GM21786 (cell line): Measurements from ENCODE around the gene CNTNAP2.
"Not testable (repeated sequence)": the region's sequence is repeated elsewhere in the genome, so short reads cannot be mapped to it uniquely, and the experiment has no call there.

Experiments
- ATAC-seq: cut with Tn5 transposase; IDR thresholded peaks from one replicate; pipeline ENCODE4 v1.9.1; 2021; ENCODE audit not compliant: unreplicated experiment

CNTNAP2 gene

DNA sequence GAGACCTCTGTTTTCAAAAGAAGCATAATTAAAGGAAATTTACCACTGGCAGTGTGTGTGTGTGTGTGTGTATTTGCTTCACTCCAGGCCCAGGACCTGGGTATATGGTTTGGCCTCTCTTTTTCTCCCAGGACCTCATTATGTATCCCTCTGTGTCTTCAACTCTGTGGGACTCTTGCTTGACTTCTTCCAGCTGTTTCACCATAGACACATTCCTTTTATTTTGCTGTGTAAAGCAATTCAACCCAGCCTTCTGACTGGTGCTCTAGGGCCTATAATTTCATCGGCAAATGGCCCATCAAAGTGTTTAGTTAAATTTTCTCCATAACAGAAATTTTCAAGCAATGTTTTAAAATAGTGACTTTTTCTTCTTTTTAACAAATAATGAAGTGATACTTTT is 954.3 kb downstream of the CNTNAP2 start:
- ATAC-seq: no peak

DNA sequence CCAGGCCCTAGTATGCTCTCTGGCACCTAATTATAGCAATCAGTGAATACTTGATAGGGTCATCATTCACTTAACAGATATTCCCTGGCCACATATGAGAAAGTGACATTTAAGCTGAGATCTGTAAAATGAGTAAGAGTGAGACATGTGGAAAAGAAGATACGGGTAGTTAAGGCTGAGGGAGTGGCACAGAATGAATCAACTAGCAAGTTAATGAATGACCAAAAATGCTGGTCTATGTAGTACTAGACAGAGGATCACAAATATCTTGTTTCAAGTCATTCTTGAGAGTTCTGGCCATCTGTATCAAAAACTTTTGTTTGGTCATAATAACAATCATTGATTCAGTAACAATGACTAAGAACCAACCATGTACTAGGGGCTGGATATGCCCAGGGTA is 954.9 kb downstream of the CNTNAP2 start:
- no peak for ATAC-seq

DNA sequence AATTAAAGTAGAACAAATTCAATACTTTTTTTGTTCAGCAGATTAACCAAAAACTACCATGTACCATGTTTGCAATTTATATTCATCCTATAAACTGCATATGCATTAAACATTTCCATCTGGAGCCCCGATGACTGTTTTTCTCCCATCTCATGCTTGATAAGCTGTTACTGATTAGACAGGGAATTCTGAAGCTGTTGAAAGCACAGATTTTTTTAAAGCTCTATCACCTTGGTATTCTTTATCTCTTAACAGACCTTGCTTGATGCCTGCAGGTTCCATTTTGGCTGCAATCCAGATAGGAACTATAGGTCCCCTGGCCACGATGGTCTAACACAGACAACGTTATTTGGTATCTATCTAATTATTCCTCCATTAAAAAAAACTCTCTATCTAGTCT is 961.7 kb downstream of the CNTNAP2 start:
- no peak for ATAC-seq

DNA sequence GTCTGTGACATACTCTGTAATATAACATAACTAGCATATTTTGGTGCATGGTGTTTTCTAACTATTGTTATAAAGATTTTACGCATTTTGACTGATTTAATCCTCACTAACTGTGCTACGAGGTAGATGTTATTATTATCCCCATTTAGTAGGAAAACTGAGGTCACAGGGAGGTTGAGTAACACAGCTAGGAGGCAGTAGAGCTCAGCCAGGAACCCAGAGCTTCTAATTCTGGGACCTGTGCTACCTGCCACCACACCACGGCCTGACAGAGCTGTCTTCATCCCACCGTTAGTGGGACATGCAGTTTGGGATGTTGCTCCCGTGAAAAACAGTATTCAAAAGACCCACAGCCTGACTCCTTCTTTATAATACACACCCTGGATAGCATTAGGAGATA is 962.5 kb downstream of the CNTNAP2 start:
- ATAC-seq: no peak

DNA sequence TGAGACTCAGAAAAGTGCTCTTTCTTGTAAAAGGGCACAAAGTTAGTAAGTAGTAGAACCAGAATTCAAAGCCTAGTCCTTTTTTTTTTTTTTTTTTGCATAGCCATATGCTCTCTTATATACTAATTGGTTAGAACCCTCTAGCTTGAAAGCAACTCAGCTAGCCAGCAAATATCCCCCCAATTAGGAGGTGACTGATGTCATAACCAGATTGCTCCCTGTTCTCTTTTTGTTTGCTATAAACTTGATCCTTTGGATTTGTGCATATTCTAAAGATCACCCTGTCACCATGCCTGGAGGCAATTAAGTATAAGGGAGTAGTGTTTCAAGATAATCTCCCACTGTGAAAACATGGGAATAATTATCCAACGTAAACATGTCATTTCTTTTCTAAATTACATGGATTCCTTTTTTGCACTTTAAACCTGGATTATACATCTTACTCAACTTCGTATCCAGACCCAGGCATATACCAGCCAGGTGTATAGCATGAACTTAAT is 963.4 kb downstream of the CNTNAP2 start:
- ATAC-seq: no peak

DNA sequence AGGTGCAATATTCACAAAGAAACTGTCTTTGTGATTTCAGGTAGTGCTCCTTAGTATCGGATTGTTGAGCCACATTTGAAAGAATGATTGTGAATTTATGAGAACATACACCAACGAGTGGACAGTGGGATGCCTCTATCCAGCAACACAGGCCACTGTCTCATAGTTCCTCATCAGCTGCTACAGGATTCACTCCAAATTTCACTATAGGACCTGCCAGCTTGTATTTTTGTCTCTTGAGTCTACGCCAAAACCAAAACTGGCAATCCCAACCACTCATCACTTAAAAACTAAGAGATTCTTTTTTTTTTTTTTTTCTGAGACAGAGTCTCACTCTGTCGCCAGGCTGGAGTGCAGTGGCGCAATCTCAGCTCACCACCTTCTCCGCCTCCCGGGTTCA is 964.5 kb downstream of the CNTNAP2 start:
- ATAC-seq: no peak

DNA sequence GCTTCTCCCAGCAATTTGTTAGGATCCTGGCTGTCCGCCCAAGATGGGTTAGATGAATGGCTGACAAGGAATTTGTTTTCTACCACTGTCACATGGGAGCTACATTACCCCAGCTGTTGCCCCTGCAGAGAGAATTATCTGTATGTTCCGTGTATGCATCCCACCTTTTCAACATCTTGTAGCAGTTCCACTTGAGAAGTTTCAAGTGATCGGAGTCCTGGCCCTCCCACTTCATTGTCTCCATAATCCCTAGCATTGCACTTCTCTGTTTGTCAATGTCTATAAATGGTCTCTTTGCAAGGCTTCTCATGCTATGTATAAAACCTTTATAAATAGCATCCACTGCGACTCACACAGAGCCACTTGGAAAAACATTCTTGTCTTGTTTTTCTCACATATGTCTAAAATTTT is 972.5 kb downstream of the CNTNAP2 start:
- ATAC-seq: no peak

DNA sequence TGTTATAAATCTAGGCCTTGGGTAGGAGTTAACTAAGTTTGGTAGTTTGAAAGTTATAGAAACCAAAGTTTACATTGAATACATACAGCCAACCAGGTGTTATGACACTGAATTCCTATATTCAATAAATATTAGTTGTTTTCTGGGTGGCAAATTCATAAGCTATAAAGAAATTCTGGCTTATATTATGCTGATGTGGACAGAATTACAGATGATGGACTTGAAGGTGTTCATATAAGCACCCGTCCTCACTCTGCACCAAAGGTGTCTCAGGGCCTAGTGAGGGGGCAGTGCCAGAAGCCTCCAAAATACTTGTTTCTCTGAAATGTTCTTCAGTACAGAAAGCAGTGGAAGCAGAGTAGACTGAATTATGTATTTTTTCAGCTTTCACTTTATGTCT is 973.0 kb downstream of the CNTNAP2 start:
- ATAC-seq: no peak

DNA sequence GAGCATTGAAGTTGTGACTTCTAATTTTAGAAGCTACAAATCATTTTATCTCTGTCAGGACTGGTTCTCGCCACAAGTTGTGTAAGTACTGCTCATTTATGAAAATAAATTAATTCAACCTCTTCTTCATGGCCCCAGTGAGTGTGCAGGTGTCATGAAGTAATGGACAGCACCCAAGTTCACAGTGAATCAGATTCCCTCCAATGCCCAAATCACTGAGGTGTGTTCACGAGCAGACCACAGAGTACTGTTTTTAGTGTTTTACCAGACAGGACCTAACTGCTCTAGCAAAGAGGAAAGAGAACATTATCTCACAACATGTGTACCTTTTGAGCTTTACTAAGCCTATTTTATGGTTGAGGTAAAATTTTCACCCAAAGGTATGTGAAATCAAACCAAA is 980.0 kb downstream of the CNTNAP2 start:
- no peak for ATAC-seq

DNA sequence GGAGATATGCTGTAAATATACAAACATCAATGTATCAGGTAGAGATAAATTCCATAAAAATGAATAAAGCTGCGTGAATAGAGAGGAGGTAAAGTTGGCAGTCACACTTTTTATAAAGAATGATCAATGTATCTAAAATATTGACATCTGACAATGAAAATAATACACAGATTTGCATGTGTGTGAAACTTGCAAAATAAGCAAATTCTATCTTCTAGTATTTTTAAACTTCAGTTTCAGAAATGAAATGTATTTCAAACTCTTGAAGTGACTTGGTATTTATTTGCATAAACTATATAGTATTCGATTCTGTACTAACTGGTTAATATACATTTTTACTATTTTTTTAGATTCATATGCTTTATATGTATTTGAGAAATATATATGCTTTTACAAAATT is 986.6 kb downstream of the CNTNAP2 start:
- no peak for ATAC-seq

DNA sequence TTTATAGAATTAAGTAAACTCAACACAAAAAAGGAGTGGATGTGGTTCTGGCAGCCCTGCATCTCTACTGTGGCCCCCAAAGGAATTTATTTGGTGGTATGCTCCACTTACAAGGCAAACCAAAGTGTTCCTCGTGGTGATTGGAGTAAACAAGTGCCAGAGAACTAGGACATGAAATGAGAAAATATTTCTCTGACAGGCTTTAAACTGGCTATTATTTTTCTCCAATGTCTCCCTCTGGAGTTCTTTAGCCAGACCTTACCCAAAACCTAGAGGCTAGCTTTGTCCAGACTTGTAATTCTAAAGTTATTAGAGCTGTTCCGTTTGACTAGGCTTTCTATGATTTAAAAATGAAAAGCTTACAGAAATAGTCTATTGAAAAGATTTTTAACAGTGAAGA is 990.1 kb downstream of the CNTNAP2 start:
- ATAC-seq: no peak

DNA sequence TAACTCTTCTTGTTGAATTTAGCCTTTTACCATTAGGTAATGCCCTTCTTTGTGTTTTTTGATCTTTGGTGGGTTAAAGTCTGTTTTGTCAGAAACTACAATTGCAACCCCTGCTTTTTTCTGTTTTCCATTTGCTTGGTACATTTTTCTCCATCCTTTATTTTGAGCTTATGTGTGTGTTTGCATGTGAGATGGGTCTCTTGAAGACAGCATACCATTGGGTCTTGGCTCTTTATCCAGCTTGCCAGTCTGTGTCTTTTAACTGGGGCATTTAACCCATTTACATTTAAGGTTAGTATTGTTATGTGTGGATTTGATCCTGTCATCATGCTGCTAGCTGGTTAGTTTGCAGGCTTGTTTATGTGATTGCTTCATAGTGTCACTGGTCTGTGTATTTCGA is 997.9 kb downstream of the CNTNAP2 start:
- ATAC-seq: not testable (repeated sequence)

DNA sequence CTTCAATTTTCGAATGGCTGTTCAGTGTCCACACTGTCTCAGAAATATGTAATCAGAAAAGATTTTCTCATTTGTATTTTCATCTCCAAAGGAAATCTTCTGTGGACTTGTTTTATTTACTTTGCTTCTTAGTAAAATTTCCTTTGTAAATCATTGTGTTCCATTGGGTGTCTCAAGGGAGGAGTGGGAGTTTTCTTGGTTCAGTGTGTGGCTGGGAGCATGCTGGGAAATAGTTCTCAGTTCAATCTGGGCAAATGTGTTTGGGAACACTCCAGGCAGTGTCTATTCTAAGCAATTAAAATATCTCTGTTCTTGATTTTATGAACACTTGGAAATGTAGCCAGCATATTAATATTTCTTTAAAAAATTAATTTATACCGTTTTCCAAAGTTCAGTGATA is 1019.8 kb downstream of the CNTNAP2 start:
- ATAC-seq: no peak

DNA sequence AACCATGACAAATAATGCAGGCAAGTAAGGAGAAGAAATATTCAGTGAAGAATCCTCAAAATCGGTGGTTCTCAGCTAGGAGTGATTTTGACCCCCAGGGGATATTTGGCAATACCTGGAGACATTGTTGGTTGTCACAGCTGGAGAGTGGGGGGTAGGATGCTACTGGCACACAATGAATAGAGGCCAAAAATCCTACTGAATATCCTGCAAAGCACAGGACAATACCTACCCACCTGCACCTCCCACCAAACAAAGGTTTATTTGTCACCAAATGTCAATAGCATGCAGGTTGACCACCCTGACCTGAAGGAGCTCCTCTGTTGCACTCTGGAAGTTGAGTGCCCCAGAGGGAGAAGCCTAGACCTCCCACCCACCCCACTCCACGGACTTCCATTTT is 1028.6 kb downstream of the CNTNAP2 start:
- no peak for ATAC-seq

DNA sequence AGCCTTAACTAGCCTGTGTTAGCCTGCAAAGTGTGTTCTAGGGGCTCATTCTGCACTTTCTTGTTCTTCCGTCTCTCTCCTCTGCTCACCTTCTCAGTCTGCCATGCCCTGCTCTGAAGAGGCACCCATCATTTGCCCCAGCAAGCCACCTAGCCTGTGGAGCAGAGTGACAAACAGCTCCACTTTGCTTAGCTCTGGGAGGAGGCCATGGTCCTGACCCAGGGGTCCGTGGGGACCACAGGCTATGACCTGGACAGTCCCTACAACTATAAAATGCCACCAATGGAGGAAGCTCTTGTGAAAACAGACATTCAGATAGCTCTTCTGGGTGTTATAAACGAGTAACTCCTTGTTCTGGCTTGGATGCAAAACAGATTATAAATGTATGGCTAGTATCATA is 1029.6 kb downstream of the CNTNAP2 start:
- no peak for ATAC-seq

DNA sequence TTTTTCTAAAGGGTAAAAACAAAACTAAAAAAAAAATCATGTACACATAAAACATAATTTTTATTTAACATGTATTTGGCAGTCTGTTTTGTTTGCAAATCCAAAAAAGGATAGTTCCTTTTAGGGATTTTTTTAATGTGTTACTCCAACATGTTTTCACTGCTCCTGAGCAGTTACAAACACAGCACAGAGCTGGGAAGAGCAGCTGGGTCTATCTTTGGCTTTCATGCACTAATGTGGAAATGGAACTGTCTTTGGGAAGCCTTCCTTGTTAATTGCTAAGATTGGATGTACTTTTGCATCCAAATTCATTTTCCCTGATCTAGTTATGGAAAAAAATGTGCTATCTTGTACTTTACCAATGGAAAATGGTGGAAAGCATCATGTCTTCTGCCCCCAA is 1035.1 kb downstream of the CNTNAP2 start:
- no peak for ATAC-seq

DNA sequence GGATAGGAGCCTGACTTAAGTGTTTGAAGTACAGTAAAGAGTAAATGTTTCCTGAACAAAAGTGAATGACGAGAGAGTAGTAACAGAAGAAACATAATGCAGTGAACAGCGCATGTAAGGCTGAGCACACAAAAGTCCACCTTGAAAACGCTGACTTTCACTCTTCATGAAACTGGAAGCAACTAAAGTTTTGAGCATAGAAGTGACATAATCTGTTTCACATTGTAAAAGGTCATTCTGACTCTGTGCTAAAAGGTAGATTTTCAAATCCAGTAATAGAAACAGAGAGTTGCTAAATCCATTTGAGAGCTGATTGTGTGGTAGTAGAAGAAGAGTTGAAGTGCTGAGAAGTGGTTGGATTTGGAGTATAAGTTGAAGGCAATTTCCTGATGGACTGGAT is 1037.0 kb downstream of the CNTNAP2 start:
- peak; percentile 78 for ATAC-seq

DNA sequence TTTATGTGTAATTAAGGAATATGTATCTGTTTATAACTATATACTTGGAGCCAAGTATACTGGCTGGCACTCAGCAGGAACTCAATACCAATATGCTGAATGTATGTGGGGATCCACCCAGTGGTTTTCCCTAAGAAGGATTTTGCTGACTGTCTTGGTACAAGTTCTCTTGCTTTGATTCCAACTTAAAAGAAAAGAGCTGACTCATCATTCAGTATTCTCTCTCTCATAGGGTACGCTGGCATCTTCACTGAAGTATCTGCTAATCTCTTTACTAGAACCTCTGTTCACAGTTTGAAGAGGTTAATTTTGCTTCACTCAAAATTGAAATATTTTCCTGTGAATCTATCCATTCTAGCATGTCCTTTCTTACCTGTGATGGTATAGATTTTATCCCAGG is 1044.8 kb downstream of the CNTNAP2 start:
- ATAC-seq: no peak

DNA sequence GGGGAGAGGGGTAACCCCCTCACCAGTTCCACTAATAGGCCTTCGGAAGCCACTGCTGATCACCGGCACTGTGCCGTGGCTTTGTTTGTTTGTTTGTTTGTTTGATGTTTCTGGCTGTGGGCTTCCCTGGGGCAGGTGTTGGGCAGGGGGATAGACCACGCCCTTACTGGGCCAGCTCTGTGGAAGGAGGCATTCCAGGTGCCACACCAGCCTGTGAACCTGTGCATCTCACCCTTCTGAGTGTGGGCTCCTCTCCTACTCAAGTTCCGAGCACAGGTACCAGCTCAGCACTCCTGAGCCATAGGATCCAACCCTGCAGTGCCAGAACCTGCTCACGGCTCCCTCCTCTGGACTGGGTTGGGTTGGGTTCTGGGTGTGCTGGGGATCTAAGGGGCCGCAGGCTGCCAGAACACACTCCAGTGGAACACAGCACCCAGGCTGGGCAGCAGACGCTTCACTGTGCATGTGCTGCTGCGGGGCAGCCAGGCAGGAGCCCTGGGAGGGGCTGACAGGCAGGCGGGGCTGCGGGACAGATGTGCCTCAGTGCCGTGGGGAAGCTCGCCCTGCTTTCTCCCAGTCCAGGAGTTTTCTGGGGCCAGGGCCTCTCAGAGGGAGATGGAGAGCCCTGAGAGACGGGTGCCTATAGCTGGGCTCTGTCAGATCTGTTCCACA is 1053.9 kb downstream of the CNTNAP2 start:
- ATAC-seq: no peak

DNA sequence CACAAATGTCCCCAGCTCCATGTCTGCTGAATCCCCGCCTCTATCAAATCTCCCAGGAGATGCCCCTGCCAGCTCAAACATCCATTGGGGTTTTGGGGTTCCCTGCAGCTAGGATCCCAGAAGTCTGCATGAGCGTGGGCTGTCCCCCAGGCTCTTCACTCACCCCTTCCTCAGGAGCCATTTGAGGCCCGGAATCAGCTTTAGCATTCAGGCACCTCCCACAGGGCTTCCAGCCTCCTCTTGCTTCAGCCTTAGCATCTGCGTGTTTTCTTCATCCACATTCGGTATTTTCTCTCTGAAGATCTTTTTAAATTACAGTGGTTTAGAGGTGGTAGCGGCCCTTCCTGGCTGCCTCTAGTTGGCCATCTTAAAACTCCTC is 1054.4 kb downstream of the CNTNAP2 start:
- ATAC-seq: no peak

DNA sequence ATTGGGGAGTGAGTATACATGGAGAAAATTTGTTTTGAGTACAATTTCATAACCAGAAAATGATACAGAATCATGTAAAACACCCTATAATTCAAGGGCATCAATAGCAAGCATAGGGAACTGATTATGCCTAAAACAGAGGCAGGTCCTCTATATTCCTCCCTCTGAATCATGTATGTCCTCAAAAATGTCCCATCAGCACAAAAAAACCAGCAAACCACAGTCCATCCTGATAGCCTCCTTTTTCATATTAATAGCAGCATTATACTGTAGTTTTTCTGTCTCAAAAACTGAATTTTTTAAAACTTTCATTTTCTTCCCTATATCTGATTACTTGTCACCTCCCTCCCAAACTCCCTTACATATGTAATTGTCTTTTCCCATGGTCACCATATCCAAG is 1057.3 kb downstream of the CNTNAP2 start:
- no peak for ATAC-seq

DNA sequence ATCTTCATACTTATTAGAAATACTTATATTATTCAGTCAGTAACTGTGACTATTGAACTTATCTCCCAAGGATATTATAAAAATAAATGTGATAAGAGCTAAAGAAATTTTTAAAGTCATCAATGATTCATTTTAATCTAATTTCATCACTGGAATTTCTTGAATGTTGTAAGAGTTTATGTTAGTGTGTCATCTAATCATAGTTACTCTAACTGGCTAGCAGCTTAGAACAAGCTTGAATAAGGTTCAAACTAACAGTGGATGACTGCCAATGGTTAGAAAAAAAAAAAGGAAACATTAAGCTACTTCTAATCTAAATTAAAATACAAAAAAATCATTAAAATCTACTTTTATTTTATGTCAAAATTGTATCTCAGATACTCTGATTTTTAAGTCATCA is 1066.3 kb downstream of the CNTNAP2 start:
- ATAC-seq: no peak

DNA sequence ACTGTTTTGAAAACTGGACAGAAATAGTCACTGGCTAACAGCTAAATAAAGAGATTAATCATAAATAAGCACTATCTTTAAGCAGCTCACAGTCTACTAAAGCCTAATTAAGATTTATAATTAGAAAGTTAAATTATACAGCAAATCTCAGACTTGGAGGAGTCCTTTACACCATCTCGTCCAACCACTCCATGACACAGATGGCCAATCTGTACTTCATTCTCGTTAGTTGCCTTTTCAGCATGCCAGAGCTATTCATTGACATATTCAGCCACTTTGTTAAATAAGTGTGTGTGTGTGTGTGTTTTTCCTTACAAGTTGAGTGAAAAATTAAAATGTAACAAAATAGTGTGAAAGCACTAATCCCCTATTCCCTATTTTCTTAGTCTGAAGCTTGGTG is 1066.7 kb downstream of the CNTNAP2 start:
- no peak for ATAC-seq
